NK-92 (cell line): ENCODE results near the gene IRAK3.

Experiments used
- DNase-seq: peaks from one replicate; lab custom pipeline; 2025; ENCODE audit not compliant: unreplicated experiment; lab: John Stamatoyannopoulos, UW

Gene IRAK3, protein sequence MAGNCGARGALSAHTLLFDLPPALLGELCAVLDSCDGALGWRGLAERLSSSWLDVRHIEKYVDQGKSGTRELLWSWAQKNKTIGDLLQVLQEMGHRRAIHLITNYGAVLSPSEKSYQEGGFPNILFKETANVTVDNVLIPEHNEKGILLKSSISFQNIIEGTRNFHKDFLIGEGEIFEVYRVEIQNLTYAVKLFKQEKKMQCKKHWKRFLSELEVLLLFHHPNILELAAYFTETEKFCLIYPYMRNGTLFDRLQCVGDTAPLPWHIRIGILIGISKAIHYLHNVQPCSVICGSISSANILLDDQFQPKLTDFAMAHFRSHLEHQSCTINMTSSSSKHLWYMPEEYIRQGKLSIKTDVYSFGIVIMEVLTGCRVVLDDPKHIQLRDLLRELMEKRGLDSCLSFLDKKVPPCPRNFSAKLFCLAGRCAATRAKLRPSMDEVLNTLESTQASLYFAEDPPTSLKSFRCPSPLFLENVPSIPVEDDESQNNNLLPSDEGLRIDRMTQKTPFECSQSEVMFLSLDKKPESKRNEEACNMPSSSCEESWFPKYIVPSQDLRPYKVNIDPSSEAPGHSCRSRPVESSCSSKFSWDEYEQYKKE

GRCh38 chr12:66188584-66189485 lies at the start of gene IRAK3:
Gene IRAK3, plus strand, starts transcription at chr12:66189214. Its CDS starts 86 bp downstream, at chr12:66189300.
- DNase-seq = no peak

DNA sequence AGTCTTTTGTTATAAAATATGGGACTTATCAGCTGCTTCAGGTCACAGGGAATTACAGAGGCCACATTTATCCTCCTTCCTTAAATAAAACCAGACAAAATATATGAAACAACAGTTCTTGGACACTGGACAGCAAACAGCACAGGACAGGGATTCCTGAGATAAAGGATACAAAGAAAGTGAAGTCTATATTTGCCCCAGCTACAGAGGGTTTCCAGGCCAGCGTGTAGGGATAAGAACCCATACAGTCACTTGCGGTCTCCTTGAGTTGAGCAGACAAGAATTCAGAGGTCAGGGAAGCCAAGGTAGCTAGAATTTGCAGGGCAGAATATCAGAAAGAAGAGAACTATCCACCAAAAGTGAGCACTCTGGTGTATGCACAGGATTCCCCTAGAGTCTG lies 49.7 kb upstream of the IRAK3 start:
- no peak for DNase-seq

- DNase-seq = no peak
Measured at GRCh38 chr12:66140731-66141130, 48.3 kb upstream of the IRAK3 start.

- no peak for DNase-seq
Measured at GRCh38 chr12:66141299-66141698, 47.7 kb upstream of the IRAK3 start.

GRCh38 chr12:66142826-66143225 lies 46.2 kb upstream of the IRAK3 start:
- DNase-seq = no peak

GRCh38 chr12:66143868-66144267 lies 45.1 kb upstream of the IRAK3 start:
- no peak for DNase-seq

DNA sequence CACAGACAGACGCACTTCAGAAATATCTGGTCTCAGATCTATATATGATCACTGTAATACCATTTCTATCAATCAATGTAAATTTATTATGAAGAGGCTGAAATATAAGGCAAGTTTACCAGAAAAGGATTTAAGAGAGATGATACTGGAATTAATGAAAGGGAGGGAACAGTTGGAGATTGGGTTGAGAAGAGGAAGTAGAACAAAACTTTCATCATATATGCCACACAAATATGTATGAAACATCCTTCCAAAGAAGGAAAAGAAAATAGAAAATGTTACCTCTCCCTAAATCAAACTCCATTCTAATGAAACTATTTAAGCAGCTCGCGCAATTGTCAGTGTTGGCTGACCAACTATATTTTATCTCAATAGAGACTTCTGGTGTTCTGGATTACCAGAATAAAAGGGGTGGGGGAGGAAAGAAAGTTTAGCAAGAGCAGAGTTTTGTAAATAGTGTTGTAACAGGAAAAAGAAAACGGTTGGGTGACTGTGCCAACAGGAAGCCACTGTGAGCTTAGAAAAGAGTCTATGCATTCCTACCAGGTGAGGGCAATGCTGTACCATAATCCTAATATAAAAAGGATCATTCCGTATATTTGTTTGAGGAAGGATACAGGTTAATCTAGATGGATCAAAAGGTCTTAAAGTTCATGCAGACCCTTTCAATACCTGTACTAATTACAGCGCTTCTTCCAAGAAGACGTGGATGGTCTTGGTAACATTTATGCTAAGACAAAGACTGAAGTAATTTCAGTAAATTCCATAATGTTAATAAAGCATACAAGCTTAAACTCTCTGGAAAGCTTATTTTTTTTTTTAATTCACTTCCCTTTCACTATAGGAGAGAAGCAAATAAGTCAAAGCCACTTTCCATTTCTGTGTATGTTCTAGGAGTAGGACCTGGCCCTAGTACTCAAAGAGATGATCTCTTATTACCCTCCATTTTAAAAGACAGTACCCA lies 43.9 kb upstream of the IRAK3 start:
- DNase-seq = no peak

DNA sequence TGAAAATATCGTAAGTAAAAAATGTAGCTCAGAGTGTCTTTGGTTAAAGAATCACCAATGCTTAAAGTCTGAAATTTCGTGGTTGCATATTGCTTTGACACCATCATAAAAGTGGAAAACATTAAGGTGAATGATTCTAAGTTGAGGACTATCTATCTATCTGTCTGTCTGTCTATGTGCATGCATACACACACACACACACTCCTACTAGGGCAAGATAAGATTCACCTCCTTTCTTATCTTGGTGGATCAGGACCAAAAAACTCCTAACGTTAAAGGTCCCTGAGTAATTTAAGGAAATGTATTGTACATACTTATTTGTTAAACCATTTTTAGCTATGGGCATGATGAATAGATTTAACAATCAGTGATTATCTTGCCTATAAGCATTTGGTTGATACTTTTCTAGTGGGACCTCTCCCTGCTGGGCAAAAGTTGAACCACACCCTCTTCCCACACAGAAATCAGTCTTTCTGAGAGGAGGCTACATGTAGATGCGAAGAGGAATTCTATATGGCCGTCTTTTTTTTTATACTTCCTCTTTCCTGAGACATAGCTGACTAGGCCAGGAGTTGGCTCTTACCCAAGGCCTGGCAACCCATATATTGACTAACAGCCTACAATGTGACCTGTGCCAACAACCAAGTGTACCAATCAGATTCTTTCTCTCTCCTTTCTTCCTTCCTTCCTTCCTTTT lies 39.2 kb upstream of the IRAK3 start:
- no peak for DNase-seq

DNA sequence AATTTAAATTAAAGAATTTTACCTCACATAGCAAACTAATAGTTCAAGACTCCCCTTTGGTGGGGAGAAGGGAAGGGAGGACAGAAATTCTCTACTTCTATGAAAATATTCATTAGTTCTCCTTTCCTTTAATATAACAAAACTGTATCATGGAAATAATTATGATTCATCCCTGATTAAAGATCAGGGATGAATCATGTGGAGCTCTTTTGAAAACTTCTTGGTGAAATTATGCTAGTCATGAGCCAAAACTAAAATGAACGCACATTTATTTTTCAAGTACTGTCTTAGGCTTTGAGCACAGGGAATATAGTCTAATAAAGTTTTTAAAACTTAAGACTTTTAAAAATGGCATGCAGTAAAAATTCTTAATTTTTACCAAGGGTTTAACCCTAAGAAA lies 36.3 kb upstream of the IRAK3 start:
- DNase-seq = no peak

GRCh38 chr12:66154776-66155175 lies 34.2 kb upstream of the IRAK3 start:
- DNase-seq = no peak

- no peak for DNase-seq
Measured at GRCh38 chr12:66156654-66157053, 32.4 kb upstream of the IRAK3 start.

- DNase-seq = no peak
Measured at GRCh38 chr12:66159123-66159522, 29.9 kb upstream of the IRAK3 start.

DNA sequence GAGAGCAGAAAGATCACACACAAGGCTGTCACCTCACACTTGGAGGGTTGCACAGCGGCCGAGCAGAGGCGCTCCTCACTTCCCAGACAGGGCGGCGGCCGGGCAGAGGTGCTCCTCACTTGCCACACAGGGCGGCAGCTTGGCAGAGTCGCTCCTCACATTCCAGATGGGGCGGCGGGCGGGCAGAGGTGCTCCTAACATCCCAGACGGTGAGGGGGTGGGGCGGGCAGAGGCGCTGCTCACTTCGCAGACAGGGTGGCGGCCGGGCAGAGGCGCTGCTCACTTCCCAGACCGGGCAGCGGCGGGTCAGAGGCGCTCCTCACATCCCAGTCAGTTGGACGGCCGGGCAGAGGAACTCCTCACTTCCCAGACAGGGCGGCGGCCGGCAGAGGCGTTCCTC lies 28.3 kb upstream of the IRAK3 start:
- DNase-seq = no peak

DNA sequence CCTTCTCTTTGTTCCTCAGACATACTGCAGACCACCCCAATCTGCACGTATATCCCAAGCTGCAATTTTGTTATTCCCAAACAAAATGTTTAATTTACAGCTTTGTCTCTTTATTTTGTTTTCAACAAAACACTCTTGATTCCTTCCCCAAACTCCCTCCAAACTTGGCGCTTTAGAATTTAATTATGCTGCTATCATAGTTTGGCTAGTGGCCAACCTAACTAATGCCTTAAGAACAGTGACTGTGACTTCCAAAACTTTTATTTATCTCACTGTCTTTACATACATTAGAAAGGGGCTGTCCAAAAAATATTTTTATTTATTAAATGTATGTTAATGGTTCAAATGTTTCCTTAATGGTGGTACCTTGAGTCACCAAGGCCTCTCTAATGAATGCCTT lies 26.3 kb upstream of the IRAK3 start:
- no peak for DNase-seq

DNA sequence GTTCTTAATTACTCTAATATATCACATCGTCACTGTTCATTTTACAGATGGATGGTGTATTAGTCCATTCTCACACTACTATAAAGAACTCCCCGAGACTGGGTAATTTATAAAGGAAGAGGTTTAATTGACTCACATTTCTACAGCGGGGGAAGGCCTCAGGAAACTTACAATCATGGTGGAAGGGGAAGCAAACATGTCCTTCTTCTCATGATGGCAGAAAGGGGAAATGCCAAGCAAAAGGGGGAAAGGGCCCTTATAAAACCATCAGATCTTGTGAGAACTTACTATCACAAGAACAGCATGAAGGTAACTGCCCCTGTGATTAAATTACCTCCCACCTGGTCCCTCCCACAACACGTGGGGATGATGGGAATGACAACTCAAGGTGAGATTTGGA lies 25.7 kb upstream of the IRAK3 start:
- no peak for DNase-seq

GRCh38 chr12:66164349-66164821 lies 24.6 kb upstream of the IRAK3 start:
- no peak for DNase-seq

DNA sequence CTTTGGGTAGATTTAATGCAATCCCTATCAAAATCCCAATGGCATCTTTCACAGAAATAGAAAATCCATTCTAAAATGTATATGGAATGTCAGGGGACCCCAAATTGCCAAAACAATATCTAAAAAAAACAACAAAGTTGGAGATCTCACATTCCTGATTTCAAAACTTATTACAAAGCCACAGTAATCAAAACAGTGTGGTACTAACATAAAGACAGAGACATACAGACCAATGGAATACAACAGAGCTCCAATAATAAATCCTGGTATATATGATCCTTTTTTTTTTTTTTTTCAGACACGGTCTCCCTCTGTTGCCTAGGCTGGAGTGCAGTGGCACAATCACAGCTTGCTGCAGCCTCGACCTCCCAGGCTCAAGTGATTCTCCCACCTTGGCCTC lies 23.9 kb upstream of the IRAK3 start:
- no peak for DNase-seq

- no peak for DNase-seq
Measured at GRCh38 chr12:66166561-66166960, 22.5 kb upstream of the IRAK3 start.

GRCh38 chr12:66168410-66168809 lies 20.6 kb upstream of the IRAK3 start:
- no peak for DNase-seq
